ENCODE measurements around the gene HTR3A.

DNA sequence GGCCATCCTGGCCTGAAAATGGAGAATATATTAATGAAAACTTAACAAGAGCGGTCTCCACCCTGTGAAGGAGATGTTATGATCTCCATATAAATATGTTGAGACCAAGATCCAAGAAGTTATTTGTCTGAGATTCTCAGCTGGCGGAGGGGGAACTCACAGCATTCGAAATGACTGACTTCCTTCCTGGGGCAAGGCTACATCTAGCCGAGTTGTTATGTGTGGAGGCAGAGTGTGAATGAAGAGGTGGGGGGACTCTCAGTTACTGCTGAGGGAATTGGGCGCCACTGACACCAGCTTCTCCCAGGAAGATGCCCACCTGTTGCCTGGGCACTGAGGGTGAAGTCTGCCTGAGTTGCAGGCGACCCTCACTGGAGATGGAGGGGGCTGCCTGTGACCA lies 5.9 kb downstream of the HTR3A start:
- TF ChIP-seq EZH2 (IDR thresholded peaks at IDR 0.05; ENCODE audit: borderline replicate concordance, low read length), result no peak
- TF ChIP-seq, protein P1, sequence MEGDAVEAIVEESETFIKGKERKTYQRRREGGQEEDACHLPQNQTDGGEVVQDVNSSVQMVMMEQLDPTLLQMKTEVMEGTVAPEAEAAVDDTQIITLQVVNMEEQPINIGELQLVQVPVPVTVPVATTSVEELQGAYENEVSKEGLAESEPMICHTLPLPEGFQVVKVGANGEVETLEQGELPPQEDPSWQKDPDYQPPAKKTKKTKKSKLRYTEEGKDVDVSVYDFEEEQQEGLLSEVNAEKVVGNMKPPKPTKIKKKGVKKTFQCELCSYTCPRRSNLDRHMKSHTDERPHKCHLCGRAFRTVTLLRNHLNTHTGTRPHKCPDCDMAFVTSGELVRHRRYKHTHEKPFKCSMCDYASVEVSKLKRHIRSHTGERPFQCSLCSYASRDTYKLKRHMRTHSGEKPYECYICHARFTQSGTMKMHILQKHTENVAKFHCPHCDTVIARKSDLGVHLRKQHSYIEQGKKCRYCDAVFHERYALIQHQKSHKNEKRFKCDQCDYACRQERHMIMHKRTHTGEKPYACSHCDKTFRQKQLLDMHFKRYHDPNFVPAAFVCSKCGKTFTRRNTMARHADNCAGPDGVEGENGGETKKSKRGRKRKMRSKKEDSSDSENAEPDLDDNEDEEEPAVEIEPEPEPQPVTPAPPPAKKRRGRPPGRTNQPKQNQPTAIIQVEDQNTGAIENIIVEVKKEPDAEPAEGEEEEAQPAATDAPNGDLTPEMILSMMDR (IDR thresholded peaks at IDR 0.05; ENCODE audit: low read length), result no peak

Measured in OCI-LY1 (cell line).